ENCODE measurements around the gene DRG2. TPM values are rescaled to one million over a fixed set of nuclear protein-coding genes. Genes with fewer than 3 reads are reported as not detected.

The DRG2 gene
- polyA plus RNA-seq, 1 of the 3 experiments (the other 2 are of a cell fraction): 39.9 TPM

DNA sequence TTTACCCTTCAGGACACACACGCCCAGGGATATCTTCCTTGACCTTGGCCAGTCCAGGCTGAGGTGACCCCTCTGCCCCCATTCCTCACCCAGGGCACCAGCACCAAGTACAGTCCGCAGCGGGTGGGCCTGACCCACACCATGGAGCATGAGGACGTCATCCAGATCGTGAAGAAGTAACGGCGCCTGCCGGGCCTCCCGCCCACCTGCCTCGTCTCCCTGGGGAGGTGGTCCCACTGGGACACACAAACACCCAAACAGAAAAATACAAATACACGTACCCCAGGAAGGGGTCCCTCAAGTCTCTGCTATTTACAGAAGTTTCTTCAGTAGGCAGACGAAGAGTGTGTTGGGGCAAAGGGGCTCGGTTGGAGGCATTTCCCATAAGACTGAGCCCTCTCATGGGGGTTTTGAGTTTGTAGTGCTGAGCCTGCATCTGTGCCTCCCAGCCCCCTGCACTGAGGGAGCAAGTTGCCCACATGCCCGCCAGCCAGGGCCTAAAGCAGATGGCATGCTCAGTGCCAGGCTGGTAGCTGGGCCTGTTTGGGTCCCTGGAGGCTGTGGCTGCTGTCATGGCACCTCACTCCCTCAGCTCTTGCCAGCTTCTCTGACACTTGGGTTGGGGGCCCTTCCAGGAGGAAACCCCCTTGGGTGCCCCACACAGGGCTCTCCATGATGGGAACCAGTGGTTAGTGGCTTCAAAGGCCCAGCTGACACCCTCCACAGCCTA is 19.5 kb downstream of the DRG2 start:
- CTCF ChIA-PET: no interaction called here
- Histone ChIP-seq H3K27me3 (ENCODE audit: insufficient read depth) (no peaks in the 10 kb centered on the region), H3K4me2 (no peak overlapping the region), H3K79me2 (ENCODE audit: insufficient read depth) (no peaks in the 10 kb centered on the region), H3K9me2 (no peaks in the 10 kb centered on the region), H3K4me3 (ENCODE audit: low read depth in 2 of 2, low read length in 1 of 2) (no peak overlapping the region), H3K9ac (no peak overlapping the region), H3F3A (replicated peaks; ENCODE audit: insufficient read depth) (no peaks in the 10 kb centered on the region), H3K4me1 (ENCODE audit: control insufficient read depth in 1 of 2, insufficient read depth in 2 of 2, low read depth in 1 of 2, low read length in 1 of 2) (peaks cover 0 to 49% of the 10 kb centered on the region in 2 experiments; a peak in 1 of 4 replicates), H4K20me1 (ENCODE audit: insufficient read depth) (no peaks in the 10 kb centered on the region), H3K27ac (ENCODE audit: low read depth in 2 of 2, low read length in 1 of 2) (no peak overlapping the region), H2AFZ (ENCODE audit: low read depth) (no peak overlapping the region), H3K36me3 (replicated peaks in 1 of 2; ENCODE audit: control insufficient read depth in 1 of 2, insufficient read depth in 2 of 2, low read length in 1 of 2) (peaks cover 0 to 4% of the 10 kb centered on the region in 2 experiments), H3K9me3 (no peaks in the 10 kb centered on the region)
- POLR2A ChIA-PET: no interaction called here
- 91% methylated on average over 14 of the region's 14 CpGs for WGBS (ENCODE audit: low lambda C conversion rate)
- TF ChIP-seq, protein P1, sequence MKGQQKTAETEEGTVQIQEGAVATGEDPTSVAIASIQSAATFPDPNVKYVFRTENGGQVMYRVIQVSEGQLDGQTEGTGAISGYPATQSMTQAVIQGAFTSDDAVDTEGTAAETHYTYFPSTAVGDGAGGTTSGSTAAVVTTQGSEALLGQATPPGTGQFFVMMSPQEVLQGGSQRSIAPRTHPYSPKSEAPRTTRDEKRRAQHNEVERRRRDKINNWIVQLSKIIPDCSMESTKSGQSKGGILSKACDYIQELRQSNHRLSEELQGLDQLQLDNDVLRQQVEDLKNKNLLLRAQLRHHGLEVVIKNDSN (IDR thresholded peaks at IDR 0.05; ENCODE audit: borderline replicate concordance, low read depth): no peak
- TF ChIP-seq, protein P2, sequence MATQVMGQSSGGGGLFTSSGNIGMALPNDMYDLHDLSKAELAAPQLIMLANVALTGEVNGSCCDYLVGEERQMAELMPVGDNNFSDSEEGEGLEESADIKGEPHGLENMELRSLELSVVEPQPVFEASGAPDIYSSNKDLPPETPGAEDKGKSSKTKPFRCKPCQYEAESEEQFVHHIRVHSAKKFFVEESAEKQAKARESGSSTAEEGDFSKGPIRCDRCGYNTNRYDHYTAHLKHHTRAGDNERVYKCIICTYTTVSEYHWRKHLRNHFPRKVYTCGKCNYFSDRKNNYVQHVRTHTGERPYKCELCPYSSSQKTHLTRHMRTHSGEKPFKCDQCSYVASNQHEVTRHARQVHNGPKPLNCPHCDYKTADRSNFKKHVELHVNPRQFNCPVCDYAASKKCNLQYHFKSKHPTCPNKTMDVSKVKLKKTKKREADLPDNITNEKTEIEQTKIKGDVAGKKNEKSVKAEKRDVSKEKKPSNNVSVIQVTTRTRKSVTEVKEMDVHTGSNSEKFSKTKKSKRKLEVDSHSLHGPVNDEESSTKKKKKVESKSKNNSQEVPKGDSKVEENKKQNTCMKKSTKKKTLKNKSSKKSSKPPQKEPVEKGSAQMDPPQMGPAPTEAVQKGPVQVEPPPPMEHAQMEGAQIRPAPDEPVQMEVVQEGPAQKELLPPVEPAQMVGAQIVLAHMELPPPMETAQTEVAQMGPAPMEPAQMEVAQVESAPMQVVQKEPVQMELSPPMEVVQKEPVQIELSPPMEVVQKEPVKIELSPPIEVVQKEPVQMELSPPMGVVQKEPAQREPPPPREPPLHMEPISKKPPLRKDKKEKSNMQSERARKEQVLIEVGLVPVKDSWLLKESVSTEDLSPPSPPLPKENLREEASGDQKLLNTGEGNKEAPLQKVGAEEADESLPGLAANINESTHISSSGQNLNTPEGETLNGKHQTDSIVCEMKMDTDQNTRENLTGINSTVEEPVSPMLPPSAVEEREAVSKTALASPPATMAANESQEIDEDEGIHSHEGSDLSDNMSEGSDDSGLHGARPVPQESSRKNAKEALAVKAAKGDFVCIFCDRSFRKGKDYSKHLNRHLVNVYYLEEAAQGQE (IDR thresholded peaks at IDR 0.05; ENCODE audit: low read depth, low read length): no peak
- TF ChIP-seq, protein P3, sequence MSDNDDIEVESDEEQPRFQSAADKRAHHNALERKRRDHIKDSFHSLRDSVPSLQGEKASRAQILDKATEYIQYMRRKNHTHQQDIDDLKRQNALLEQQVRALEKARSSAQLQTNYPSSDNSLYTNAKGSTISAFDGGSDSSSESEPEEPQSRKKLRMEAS (IDR thresholded peaks at IDR 0.05; ENCODE audit: low read depth): no peak
- TF ChIP-seq NRF1 (IDR thresholded peaks at IDR 0.05; ENCODE audit: low read depth, low read length): no peak
- TF ChIP-seq RXRA (IDR thresholded peaks at IDR 0.05; ENCODE audit: borderline replicate concordance, low read depth): no peak
- no peak for TF ChIP-seq SIN3A (IDR thresholded peaks at IDR 0.05; ENCODE audit: borderline replicate concordance, low read depth, low read length)
- no peak for TF ChIP-seq MEF2A (IDR thresholded peaks at IDR 0.05; ENCODE audit: borderline replicate concordance, low read depth)
- TF ChIP-seq, protein P4, sequence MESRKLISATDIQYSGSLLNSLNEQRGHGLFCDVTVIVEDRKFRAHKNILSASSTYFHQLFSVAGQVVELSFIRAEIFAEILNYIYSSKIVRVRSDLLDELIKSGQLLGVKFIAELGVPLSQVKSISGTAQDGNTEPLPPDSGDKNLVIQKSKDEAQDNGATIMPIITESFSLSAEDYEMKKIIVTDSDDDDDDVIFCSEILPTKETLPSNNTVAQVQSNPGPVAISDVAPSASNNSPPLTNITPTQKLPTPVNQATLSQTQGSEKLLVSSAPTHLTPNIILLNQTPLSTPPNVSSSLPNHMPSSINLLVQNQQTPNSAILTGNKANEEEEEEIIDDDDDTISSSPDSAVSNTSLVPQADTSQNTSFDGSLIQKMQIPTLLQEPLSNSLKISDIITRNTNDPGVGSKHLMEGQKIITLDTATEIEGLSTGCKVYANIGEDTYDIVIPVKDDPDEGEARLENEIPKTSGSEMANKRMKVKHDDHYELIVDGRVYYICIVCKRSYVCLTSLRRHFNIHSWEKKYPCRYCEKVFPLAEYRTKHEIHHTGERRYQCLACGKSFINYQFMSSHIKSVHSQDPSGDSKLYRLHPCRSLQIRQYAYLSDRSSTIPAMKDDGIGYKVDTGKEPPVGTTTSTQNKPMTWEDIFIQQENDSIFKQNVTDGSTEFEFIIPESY (IDR thresholded peaks at IDR 0.05; ENCODE audit: borderline replicate concordance, low read depth): no peak
- no peak for TF ChIP-seq MXI1 (IDR thresholded peaks at IDR 0.05; ENCODE audit: low read depth, low read length)
- TF ChIP-seq, protein P5, sequence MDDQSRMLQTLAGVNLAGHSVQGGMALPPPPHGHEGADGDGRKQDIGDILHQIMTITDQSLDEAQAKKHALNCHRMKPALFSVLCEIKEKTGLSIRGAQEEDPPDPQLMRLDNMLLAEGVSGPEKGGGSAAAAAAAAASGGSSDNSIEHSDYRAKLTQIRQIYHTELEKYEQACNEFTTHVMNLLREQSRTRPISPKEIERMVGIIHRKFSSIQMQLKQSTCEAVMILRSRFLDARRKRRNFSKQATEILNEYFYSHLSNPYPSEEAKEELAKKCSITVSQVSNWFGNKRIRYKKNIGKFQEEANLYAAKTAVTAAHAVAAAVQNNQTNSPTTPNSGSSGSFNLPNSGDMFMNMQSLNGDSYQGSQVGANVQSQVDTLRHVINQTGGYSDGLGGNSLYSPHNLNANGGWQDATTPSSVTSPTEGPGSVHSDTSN (IDR thresholded peaks at IDR 0.05): no peak
- TF ChIP-seq, protein P6, sequence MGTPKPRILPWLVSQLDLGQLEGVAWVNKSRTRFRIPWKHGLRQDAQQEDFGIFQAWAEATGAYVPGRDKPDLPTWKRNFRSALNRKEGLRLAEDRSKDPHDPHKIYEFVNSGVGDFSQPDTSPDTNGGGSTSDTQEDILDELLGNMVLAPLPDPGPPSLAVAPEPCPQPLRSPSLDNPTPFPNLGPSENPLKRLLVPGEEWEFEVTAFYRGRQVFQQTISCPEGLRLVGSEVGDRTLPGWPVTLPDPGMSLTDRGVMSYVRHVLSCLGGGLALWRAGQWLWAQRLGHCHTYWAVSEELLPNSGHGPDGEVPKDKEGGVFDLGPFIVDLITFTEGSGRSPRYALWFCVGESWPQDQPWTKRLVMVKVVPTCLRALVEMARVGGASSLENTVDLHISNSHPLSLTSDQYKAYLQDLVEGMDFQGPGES (IDR thresholded peaks at IDR 0.05; ENCODE audit: low read depth, low read length): no peak
- no peak for TF ChIP-seq RFX5 (IDR thresholded peaks at IDR 0.05; ENCODE audit: low read length)
- TF ChIP-seq, protein P7, sequence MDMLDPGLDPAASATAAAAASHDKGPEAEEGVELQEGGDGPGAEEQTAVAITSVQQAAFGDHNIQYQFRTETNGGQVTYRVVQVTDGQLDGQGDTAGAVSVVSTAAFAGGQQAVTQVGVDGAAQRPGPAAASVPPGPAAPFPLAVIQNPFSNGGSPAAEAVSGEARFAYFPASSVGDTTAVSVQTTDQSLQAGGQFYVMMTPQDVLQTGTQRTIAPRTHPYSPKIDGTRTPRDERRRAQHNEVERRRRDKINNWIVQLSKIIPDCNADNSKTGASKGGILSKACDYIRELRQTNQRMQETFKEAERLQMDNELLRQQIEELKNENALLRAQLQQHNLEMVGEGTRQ (IDR thresholded peaks at IDR 0.05; ENCODE audit: borderline replicate concordance, low read depth, low read length): no peak
- TF ChIP-seq POLR2AphosphoS5 (IDR thresholded peaks at IDR 0.05; ENCODE audit: low read depth, low read length): no peak
- no peak for TF ChIP-seq EP300 (IDR thresholded peaks at IDR 0.05; ENCODE audit: borderline replicate concordance in 1 of 2, low read depth in 1 of 2, low read length in 1 of 2)
- no peak for DNase-seq
